Esophagus squamous epithelium (tissue), 5 donors: ENCODE data around the gene PARD3. TPM values are rescaled to one million over a fixed set of nuclear protein-coding genes. Genes with fewer than 3 reads are reported as not detected.
"Not testable (repeated sequence)": the region's sequence is repeated elsewhere in the genome, so short reads cannot be mapped to it uniquely, and the experiment has no call there.

Experiments
- DNase-seq: peaks from one replicate; lab custom pipeline; 2025; lab: John Stamatoyannopoulos, UW
- H3K27ac ChIP-seq, 4 donors: fragments of 200-600 bp; sonication (generic); one replicate each; pipeline ENCODE4 v1.5.1; 2016 to 2019; ENCODE audit warnings: mild to moderate bottlenecking in 1 of 4
- H3K27me3 ChIP-seq, 4 donors: fragments of 200-600 bp; sonication (generic); 1 replicate in 3 of 4; 2 replicates in 1 of 4; pipeline versions ENCODE4 v1.5.1 to v1.6.0; 2017 to 2021; ENCODE audit warnings: antibody characterized with exemption in 1 of 4
- H3K36me3 ChIP-seq, 3 donors: fragments of 200-600 bp; sonication (generic); one replicate each; pipeline ENCODE4 v1.5.1; 2016 to 2019
- H3K4me1 ChIP-seq, 3 donors: fragments of 200-600 bp; sonication (generic); one replicate each; pipeline ENCODE4 v1.5.1; 2017 to 2019
- H3K4me3 ChIP-seq, 4 donors: fragments of 200-600 bp; sonication (generic); 1 replicate in 3 of 4; 2 replicates in 1 of 4; pipeline ENCODE4 v1.5.1; 2016 to 2019; ENCODE audit warnings: mild to moderate bottlenecking in 2 of 4, moderate library complexity in 1 of 4
- H3K9me3 ChIP-seq, 3 donors: fragments of 200-600 bp; sonication (generic); one replicate each; pipeline ENCODE4 v1.5.1; 2016 to 2019
- POLR2A ChIP-seq, 4 donors: fragments of 450-650 bp; IDR thresholded peaks; one replicate each; pipeline ENCODE4 v1.6.1; 2017; ENCODE audit warnings: antibody characterized with exemption in 4 of 4, mild to moderate bottlenecking in 4 of 4, moderate library complexity in 3 of 4
- WGBS, 2 donors: methylation state at CpG; one replicate each; pipeline ENCODE4 v1.1.5; 2018; 5-methylcytosine and 5-hydroxymethylcytosine counted together
- intact Hi-C: fragments of 100-400 bp; cut with DNase I; formaldehyde crosslinking; loops from one replicate; pipeline ENCODE4 v1.15.0; 2022
- total RNA-seq, 4 donors: library from RNA; depleted of rRNA; stranded (reverse); fragments of >200 nt; gene quantifications; one replicate each; pipeline ENCODE4 v1.1.0, GENCODE V29; 2016
- TF ChIP-seq, protein P1 (sequence below), 6 experiments: fragments of 450-650 bp in 4 of 6; fragments of 200-600 bp in 2 of 6; sonication (generic) in 2 of 6; IDR thresholded peaks; one replicate each; pipeline ENCODE4 v1.5.1; 2016 to 2019; ENCODE audit warnings: antibody characterized with exemption in 6 of 6, mild to moderate bottlenecking in 4 of 6, moderate library complexity in 4 of 6
- donor health status: DM: yes; HTN: yes; CAD: no.

Gene PARD3
- total RNA-seq, 4 donors from 2014 or later: 57.3 to 114 (median 81.7) TPM

GRCh38 chr10:34078017-34078744, 736.9 kb downstream of the PARD3 start:
- intact Hi-C loops: no loop called here
- H3K27ac ChIP-seq: peak overlapping the region in 2 of 4 donors; percentile 69 to 70

DNA sequence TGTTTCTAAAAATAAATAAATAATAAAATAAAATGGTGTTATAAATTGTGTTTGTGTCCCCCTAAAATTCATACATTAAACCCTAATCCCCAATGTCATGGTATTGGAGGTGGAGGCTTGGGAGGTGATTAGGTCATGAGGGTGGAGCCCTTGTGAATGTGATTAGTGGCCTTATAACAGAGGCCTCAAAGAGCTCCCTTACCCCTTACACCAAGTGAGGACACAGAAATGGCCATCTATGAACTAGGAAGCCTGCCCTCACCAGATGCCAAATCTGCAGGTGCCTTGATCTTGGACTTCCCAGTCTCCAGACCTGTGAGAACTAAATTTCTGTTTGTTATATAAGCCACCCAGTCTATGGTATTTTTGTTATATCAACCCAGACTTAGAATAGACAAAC, 738.7 kb downstream of the PARD3 start:
- no peaks in the 10 kb centered on the region for H3K9me3 ChIP-seq
- H3K27ac ChIP-seq: no peak overlapping the region
- no peak for DNase-seq
- peaks cover 0 to 25% (median 3%) of the 10 kb centered on the region in 3 donors for H3K4me1 ChIP-seq
- intact Hi-C loops: no loop called here
- H3K27me3 ChIP-seq: no peaks in the 10 kb centered on the region
- no peaks in the 10 kb centered on the region for H3K36me3 ChIP-seq
- TF ChIP-seq, protein P1, sequence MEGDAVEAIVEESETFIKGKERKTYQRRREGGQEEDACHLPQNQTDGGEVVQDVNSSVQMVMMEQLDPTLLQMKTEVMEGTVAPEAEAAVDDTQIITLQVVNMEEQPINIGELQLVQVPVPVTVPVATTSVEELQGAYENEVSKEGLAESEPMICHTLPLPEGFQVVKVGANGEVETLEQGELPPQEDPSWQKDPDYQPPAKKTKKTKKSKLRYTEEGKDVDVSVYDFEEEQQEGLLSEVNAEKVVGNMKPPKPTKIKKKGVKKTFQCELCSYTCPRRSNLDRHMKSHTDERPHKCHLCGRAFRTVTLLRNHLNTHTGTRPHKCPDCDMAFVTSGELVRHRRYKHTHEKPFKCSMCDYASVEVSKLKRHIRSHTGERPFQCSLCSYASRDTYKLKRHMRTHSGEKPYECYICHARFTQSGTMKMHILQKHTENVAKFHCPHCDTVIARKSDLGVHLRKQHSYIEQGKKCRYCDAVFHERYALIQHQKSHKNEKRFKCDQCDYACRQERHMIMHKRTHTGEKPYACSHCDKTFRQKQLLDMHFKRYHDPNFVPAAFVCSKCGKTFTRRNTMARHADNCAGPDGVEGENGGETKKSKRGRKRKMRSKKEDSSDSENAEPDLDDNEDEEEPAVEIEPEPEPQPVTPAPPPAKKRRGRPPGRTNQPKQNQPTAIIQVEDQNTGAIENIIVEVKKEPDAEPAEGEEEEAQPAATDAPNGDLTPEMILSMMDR (IDR thresholded peaks at IDR 0.05): no peak
- TF ChIP-seq POLR2A (IDR thresholded peaks at IDR 0.05): no peak
- no peak overlapping the region for H3K4me3 ChIP-seq

More at GRCh38 chr10:34078017-34078744, 736.9 kb downstream of the PARD3 start:
- no peak for DNase-seq
- H3K4me3 ChIP-seq: no peak overlapping the region
- 53 to 64% methylated on average over 4 of the region's 4 CpGs for WGBS, 2 donors
- H3K27me3 ChIP-seq: no peaks in the 10 kb centered on the region
- H3K36me3 ChIP-seq: no peaks in the 10 kb centered on the region
- H3K9me3 ChIP-seq: peaks cover 0 to 2% (median 0%) of the 10 kb centered on the region in 3 donors
- TF ChIP-seq, protein P1 (IDR thresholded peaks at IDR 0.05): no peak
- no peak for TF ChIP-seq POLR2A (IDR thresholded peaks at IDR 0.05)
- H3K4me1 ChIP-seq: peaks cover 0 to 25% (median 3%) of the 10 kb centered on the region in 3 donors

DNA sequence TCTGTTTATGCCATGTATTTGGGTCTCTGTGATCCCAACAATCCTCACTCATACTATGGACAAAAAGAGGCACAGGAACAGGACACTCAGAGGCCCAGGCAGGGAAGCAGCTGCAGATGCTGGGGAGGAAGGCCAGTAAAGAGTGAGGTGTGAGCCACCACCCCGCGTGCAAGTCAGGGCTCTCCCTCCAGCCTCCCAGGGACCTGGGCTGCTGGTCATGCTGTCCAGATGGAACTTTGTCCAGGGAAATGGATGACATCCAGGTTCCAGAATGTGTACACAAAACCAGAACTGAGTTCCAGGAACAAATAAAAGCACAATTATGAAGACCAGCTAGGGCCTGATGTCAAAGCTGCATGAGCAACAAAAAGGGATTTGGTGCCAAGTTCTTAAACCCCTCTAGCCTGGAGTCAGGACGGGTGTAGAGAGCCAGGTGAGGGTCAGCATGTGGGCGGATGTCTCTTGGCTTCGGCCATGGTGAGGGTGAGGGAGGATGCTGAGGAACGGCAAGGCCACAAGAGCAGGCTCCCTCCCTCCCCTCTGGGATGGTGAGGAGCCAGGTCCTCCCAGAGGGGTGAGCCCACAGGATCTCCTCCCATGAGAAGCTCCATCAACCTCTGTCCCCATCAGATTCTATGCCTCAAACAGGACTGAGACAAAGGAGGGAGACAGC, 739.7 kb downstream of the PARD3 start:
- H3K27ac ChIP-seq: peak overlapping the region in 2 of 4 donors; percentile 12 to 21
- no peaks in the 10 kb centered on the region for H3K9me3 ChIP-seq
- H3K27me3 ChIP-seq: no peaks in the 10 kb centered on the region
- H3K4me3 ChIP-seq: no peak overlapping the region
- H3K4me1 ChIP-seq: peaks cover 0 to 25% (median 3%) of the 10 kb centered on the region in 3 donors
- DNase-seq: no peak
- TF ChIP-seq POLR2A (IDR thresholded peaks at IDR 0.05): no peak
- TF ChIP-seq, protein P1 (IDR thresholded peaks at IDR 0.05): no peak
- 73 to 80% methylated on average over 5 to 6 of the region's 6 CpGs for WGBS, 2 donors
- no peaks in the 10 kb centered on the region for H3K36me3 ChIP-seq
- intact Hi-C loops: no loop called here

DNA sequence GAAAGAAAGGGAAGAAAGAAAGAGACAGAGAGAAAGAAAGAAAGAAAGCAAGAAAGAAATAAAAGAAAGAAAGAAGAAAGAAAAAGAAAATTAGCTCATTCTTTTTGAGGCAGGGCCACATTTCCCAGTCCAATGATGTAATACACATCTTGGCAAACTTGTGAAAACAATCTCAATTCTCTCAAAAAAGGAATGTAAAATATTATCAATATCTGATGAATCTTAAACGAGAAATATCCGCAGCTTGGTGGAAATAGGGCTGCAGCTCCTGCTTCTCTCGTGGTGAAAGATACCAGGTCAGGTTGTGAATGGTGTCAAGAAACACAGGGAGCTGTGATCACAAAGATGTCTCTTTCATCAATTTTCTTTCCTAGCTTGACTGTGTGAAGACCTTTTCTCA, 741.0 kb downstream of the PARD3 start:
- 79% methylated on average over 3 of the region's 3 CpGs for WGBS, 2 donors

GRCh38 chr10:34067741-34068140, 747.4 kb downstream of the PARD3 start:
- DNase-seq: not testable (repeated sequence)
- H3K9me3 ChIP-seq: peaks cover 0 to 14% (median 2%) of the 10 kb centered on the region in 3 donors

More for the DNA sequence above, 741.0 kb downstream of the PARD3 start:
- Histone ChIP-seq H3K4me1 (peaks cover 0 to 16% (median 3%) of the 10 kb centered on the region in 3 donors), H3K4me3 (no peak overlapping the region), H3K9me3 (no peaks in the 10 kb centered on the region), H3K27me3 (no peaks in the 10 kb centered on the region), H3K27ac (no peak overlapping the region), H3K36me3 (no peaks in the 10 kb centered on the region)
- intact Hi-C loops: no loop called here
- no peak for DNase-seq
- TF ChIP-seq, protein P1 (IDR thresholded peaks at IDR 0.05): no peak
- no peak for TF ChIP-seq POLR2A (IDR thresholded peaks at IDR 0.05)

More at GRCh38 chr10:34067741-34068140, 747.4 kb downstream of the PARD3 start:
- H3K4me3 ChIP-seq, H3K4me1 ChIP-seq, H3K27me3 ChIP-seq, H3K36me3 ChIP-seq, intact Hi-C loops, H3K27ac ChIP-seq: not testable (repeated sequence)
- 71% methylated on average over 2 of the region's 6 CpGs; no CpG with 5 or more reads in 1 of the 2 donors for WGBS, 2 donors
